Measurements from ENCODE around the gene RIT1.

Gene RIT1, protein sequence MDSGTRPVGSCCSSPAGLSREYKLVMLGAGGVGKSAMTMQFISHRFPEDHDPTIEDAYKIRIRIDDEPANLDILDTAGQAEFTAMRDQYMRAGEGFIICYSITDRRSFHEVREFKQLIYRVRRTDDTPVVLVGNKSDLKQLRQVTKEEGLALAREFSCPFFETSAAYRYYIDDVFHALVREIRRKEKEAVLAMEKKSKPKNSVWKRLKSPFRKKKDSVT

DNA sequence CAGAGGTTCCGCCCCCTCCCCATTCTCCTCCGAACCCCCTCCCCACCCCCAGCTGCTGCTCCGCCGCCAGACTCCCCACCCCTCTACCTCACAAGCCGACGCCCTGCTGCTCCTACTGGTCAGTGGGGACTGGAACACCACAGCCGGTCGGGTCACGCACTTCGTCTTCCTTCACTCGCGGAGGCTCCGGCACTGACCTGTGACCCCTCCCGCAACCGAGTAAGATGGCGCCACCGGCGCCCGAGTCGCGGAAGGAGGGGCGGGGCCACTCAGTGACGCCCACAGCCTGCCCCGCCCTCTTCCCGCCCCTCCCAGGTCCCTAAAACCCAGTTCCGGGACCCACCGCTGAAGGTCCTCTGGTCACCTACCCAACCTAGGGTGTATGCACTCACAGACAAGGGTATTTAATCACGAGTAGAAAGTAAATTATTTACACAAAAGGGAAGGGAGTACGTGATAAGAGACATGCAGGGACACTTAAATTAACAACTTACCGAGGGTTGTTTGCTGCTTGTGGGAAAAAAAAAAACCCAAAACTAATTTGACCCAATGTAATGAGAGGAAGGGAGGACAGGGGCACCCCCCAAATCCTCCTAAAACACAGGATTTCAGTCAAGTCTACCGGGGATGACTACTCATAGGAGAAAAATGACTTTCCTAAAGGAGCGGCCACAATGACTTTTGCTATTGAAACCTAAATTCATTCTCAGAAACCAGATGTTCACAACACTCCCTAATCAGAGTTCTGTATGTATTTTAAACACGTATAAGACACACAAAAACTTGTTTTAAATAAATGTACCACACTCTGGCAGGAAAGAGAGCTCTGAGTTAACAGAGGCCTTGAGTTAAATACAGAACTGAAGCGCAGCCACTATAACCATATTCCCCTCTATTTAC is at the start of gene RIT1:
Gene RIT1 (minus strand): TSS at position 194 of the 900 bp plus-strand sequence. CDS start 588 bp downstream, outside the sequence.
- DNase-seq, result peak in 55 of 56 donors; percentile 6 to 91 (median 67)

DNA sequence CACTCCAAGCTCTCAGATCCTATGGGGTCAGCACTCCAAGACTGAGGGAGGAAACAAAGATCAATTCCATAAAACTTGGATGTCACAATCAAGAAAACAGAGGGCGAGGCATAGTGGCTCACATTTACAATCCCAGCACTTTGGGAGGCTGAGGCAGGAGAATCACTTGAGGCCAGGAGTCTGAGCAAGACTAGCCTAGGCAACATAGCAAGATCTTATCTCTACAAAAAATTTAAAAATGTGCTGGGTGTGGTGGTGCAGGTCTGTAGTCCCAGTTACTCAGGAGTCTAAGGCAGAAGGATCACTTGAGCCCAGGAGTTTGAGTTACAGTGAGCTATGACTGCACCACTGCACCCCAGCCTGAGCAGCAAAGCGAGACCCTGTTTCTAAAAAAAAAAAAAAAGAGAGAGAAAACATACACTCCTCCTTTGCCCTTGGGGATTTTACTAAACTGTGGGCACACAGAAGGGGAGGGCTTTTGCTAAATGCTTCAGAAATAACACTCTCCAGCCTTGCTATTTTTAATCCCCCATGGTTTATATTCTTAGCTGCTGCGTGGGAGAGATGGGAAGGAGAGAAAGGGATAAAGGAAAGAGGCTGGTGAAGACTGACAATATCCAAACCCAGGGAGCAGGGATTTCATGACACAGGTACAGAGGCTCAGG is 49.1 kb upstream of the RIT1 start:
- DNase-seq, result peak in 1 of 56 donors; percentile 30

DNA sequence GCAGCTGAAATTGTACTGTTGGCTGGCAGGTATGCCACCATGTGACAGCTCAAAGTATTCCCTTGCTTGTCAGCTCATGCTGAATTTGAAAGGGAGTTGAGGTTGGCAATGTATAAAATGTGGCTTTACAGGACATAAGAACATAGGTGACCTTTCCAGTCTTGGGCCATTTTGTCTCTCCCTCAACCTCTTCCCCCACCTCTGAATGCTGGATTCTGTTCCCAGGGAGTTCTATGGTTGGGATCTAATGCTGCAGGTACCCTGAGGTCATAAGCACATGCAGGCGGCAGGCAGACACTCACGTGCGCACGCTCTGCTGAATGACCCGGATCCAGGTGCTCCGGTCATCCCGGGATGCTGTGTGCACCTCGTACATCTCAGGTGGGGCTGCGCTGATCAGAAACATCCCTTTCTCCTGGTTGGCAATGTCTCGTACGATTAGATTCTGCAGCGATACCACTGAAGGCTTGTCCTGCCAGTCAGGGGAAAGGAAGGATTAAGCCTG is 46.3 kb upstream of the RIT1 start:
- no peak for DNase-seq

DNA sequence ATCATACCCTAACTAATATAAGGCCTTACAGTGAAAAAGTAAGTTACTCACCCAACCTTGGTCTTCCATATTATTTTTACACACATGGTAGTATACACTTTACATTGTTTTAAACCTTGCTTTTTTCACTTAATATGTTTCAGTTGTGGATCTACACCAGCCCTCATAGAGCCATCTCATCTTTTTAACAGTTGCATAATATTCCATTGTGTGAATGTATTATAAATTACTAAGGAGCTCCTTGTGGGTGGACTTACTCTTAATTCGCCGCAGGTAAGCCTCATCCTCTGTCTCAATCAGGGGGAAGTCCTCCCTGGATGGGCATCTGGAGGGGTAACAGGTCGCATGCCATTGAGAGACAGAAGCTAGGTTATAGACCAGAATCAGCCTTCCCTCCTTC is 43.5 kb upstream of the RIT1 start:
- no peak for DNase-seq

DNA sequence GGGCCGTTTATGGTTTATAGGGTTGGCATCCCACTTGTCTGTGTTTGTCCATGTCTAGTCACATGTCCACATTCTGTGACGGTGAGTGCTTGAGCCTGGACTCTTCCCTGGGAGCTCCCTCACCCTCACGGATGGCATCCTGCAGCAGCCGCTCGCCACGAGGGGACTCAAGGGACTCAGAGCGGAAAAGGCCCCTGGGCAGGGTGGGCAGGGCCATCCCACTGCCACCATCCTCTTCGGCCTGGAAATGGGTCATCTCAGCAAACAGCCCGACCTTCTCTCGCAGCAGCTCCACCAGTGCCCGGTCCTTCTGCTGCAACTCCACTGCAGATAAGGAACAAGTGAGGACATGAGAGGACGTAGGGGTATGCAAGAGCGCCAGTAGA is 41.3 kb upstream of the RIT1 start:
- DNase-seq, result no peak

DNA sequence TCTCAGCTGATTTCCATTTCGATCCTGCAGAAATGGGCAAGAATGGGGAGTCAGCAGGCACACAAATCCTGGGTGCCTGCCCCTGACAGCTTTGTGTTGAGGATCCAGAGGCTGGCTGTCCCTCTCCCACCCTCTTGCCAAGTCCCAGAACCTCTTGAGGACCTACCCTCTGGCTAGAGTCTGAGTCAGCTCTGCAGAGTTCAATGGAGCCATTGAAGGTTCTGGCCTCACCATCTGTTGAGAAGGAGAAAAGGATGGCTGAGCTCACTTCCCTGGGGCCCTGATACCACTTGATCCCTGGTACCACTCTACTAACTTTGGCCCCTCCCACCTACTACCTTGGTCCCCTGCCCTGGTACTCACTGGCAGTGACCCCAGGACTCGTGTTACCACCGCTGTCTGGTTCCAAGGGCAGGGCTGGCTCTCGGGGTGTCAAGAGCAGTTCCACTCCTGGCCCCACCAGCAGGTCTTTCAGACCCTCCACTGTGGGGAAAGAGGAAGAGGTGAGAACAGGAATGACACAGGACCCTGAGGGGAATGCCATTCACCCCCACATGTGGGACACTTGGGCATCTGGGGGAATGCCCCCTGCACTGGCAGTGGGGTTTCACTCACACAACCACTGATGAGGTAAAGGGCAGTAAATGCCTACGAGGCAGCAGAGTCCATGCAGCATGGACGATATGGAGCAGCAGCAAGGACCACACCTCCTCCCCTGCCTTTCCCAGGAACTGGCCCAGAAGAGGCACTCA is 40.8 kb upstream of the RIT1 start:
- no peak for DNase-seq

DNA sequence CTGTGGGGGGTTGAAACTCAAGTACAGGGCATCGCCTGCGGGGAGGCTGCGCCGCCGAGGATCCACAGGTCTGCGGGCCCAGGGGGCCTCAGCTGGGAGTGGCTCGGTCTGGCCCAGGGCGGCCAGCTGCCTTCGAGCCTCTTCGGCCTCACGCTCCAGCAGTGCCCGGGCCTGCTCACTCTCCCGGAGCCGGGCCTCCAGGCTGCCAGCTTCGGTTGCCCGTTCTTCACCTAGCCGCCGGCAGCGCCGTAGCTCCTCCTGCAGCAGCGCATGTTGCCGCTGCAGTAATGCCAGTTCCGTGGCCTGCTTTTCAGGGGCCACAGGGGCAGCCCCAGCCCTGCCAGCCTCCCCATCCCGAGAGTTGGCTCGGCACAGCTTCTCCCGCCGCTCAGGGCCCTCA is 39.7 kb upstream of the RIT1 start:
- DNase-seq, result no peak

DNA sequence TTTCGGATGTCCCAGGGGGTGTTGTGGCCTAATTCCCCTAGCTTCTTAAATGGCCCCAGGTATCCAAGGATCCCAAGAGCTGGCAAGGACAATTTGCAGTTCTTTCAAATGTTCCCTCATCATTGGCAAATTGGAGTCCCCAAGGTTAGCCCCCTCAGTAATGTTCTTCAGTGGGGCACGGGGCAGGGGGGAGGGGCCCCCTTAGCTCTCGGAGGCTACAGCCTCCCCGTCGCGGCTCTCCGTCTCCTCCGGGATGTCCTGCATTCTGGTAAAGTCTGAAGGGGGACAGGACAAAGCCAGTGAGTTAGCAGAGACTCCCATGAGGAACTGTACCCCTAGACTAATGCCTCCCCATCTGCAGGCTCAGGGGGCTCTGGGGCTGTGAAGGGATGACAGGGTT is 36.6 kb upstream of the RIT1 start:
- no peak for DNase-seq

DNA sequence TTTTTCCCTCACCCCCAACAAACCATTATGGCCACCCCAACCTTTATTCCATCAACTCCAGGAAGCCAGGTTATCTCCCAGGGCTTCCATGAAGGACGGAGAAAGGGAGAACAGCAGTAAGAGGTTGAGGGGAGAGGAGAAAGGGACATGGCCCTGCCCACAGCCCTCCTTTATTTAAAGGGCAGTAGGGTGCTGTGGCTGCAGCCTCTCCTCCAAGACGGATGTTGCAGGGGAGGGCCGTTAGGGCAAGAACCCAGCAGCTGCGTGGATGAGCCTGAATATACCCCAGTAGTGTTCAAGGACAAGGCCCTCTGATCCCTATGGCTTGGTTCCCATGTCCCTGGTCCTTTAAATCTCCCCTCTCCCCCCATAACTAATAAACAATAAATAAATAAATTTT is 36.1 kb upstream of the RIT1 start:
- DNase-seq, result no peak

DNA sequence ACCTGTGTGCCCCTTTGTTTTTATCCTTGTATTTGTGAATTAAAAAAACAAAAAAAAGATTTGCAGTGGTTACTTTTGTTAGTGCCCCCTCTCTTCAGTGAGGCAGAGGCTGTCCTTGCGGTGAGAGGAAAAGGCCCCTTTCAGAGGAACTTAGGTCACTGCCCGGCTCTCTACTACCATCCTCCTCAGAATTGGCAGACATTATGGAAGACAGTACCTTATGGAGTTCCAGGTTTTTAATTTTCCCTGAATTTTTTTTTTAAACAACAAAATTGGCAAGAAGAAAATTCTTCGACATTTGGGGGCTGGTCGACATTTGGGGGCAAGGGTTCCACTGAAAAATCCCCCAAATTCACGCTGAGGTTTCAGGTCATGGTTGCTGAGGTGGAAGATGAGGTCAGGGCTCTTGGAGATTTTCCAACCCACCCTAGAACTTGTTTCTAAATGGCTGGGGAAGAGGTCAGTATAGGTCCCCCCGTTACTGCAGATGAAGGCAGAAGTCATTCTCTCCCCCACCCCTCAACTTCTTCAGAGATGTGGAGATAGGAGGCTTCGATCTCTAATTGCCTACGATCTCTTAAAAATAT is 35.6 kb upstream of the RIT1 start:
- no peak for DNase-seq

DNA sequence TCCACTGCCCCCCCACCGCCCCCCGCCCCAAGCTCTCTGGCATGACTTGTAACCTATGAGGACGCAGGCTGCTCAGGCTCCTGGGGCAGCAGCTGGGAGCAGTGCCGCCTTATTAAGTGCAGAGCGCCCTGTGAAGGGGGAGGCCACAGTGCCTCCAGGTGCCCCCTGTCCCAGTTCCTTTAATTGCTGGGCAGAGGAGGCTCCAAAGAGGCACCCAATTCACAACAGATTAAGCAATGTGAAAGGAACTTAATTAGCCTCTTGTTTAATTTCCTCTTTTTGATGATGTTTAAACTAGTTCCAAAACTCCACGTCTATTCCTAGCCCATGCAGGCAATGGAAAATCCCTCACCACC is 33.3 kb upstream of the RIT1 start:
- no peak for DNase-seq

DNA sequence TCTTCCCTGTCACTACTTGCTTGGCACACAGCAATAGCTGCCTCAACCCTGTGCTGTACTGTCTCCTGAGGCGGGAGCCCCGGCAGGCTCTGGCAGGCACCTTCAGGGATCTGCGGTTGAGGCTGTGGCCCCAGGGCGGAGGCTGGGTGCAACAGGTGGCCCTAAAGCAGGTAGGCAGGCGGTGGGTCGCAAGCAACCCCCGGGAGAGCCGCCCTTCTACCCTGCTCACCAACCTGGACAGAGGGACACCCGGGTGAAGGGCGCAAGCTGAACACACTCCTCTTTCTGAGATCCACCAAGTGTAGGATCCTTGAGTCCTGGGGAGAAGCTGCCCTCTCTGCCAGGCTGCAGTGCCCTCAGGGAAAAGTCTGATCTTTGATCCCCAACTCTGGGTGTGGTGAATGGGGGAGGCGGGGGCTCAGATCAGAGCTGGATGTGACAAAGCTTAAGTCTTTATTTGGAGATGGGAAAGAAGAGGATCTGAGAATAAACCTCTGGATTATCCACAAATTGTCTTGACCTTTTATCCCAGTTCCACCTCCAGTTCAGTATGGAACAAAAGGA is 31.5 kb upstream of the RIT1 start:
- DNase-seq, result no peak

DNA sequence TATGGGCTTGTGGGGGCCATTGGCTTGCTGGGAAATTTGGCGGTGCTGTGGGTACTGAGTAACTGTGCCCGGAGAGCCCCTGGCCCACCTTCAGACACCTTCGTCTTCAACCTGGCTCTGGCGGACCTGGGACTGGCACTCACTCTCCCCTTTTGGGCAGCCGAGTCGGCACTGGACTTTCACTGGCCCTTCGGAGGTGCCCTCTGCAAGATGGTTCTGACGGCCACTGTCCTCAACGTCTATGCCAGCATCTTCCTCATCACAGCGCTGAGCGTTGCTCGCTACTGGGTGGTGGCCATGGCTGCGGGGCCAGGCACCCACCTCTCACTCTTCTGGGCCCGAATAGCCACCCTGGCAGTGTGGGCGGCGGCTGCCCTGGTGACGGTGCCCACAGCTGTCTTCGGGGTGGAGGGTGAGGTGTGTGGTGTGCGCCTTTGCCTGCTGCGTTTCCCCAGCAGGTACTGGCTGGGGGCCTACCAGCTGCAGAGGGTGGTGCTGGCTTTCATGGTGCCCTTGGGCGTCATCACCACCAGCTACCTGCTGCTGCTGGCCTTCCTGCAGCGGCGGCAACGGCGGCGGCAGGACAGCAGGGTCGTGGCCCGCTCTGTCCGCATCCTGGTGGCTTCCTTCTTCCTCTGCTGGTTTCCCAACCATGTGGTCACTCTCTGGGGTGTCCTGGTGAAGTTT is 30.8 kb upstream of the RIT1 start:
- DNase-seq, result no peak

DNA sequence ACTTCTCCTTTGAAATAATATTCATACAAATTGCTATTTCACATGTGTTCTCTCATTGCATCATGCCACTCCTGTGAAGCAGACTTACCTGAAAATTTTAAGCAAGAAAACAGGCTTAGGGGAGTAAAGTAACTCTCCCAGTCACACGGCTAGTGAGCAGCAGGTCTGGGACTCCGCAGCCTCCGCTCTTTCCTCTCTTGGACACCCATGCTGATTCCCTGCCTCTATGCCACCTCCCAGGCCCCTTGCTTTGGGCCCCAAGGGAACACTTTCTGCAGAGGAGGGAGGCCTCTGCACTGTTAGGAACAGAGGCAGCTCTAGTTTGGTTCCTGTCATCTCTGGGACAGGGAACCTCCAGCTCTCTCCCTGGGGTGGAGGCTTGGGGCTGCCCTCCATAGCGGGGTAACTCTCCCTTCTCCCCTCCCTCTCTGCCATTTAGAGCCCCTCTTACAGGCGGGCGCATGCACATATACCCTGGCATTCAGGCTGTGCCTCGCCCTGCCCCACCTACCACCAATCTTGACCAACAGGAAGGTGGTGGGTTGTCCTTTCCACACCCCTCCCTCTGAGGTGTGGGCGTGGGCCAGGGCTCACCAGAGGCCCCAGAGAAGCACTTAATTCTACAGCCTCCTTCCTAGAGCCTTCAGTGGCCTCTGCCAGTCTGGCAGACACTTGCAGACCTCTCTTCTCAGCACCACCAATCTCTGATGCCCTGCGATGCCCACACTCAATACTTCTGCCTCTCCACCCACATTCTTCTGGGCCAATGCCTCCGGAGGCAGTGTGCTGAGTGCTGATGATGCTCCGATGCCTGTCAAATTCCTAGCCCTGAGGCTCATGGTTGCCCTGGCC is 30.1 kb upstream of the RIT1 start, which contains the start of gene RXFP4:
Gene RXFP4 (plus strand): TSS at position 646 of the 852 bp plus-strand sequence. CDS start 72 bp downstream, at position 718.
- no peak for DNase-seq

DNA sequence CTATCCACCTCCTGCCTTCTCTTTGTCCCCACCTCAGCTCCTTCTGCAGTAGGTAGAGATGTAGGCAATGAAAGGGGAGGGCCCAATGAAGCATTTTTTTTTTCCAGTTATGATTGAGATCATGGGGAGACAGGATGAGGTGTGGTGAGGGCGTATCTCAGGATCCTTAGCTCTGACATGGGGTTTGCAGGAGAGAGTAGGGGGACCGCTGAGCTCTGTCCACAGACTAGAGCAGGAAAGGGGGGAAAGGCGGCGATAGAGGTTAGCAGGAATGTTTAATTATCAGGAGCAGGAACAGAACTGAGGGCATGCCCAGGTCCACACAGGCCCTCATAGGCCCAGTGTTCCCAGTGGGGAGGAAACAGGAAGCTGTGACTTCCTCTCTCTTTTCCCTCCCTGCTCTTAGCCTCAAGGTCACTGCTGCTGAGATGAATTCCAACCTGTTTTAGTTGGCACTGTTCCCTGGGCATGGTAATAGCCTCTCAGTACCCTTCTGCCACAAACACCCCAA is 29.4 kb upstream of the RIT1 start:
- no peak for DNase-seq

DNA sequence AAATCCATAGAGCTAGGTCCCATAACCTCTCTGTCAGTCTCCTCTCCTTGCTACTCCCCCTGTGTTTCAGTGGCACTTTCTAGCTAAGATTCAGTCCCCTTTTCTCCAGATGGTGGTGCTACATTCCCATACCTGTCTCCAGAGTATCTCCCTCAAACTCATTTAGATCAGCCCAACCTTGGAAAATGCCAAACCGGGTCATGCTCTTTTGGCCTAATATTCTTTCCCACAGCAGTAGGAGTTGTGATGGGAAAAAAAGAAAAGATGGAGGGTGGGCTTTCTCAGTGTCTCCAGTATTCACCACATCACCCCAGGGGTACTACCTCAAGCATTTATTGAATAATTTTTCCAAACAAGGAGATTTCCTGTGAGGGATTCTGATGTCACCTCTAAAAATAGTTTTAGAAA is 27.1 kb upstream of the RIT1 start:
- peak in 9 of 56 donors; percentile 7 to 62 (median 23) for DNase-seq

DNA sequence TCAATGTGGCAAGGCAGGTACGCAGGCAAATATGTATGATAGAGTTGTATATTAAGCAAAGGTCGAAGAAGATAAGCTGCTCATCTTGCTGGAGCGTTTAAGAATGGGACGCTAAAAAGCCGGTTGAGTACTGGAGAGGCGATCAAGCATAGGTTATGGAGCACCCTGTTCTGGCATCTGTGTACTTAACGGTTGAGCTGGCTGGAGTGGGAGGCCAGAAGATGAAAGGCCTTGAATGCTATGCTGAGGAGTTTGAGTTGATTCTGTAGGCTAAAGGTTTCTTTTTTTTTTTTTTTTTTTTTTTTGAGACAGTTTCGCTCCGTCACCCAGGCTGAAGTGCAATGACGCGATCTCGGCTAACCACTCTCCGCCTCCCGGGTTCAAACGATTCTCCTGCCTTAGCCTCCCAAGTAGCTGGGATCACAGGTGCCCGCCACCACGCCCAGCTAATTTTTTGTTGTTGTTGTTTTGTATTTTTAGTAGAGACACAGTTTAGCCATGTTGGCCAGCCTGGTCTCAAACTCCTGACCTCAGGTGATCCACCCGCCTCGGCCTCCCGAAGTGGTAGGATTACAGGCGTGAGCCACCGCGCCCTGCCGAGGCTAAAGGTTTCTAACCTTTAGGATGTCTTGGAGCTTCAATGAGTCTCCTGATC is 23.9 kb upstream of the RIT1 start:
- no peak for DNase-seq

Measured in amygdala (tissue), 56 donors.